H1 (cell line): ENCODE measurements around the gene TSHZ2.

ENCODE experiments used
- EZH2 ChIP-seq: fragments of 200-600 bp; sonication (generic); IDR thresholded peaks from 2 replicates; pipeline ENCODE4 v1.7.1; 2012; ENCODE audit warnings: low read depth, mild to moderate bottlenecking, moderate library complexity, low read length, inconsistent platforms; ENCODE audit not compliant: severe bottlenecking
- JUND ChIP-seq: IDR thresholded peaks from 2 replicates; pipeline ENCODE4 v1.6.1; 2011; ENCODE audit warnings: mild to moderate bottlenecking, improper control_type of control experiment, low read length
- NRF1 ChIP-seq: IDR thresholded peaks from 2 replicates; pipeline ENCODE4 v1.6.1; 2011; ENCODE audit warnings: mild to moderate bottlenecking, low read depth, low read length, improper control_type of control experiment
- POLR2A ChIP-seq, 2 experiments: IDR thresholded peaks; 1 replicate in 1 of 2; 2 replicates in 1 of 2; pipeline ENCODE4 v1.6.1; 2011; ENCODE audit warnings: low read depth in 2 of 2, low read length in 2 of 2, mild to moderate bottlenecking in 2 of 2; ENCODE audit errors: control extremely low read depth in 1 of 2
- RXRA ChIP-seq: IDR thresholded peaks from 2 replicates; pipeline ENCODE4 v1.6.1; 2011; ENCODE audit warnings: low read depth, mild to moderate bottlenecking, low read length, moderate library complexity; ENCODE audit not compliant: insufficient read depth
- TEAD4 ChIP-seq: IDR thresholded peaks from 2 replicates; pipeline ENCODE4 v1.6.1; 2012; ENCODE audit warnings: low read depth, low read length, inconsistent platforms, mixed read lengths
- TF ChIP-seq, protein P1 (sequence below), 3 experiments: IDR thresholded peaks; 1 replicate in 2 of 3; 2 replicates in 1 of 3; pipeline versions ENCODE4 v1.5.1 to v1.6.1; 2011; ENCODE audit warnings: low read length in 3 of 3, mild to moderate bottlenecking in 3 of 3, inconsistent platforms in 2 of 3, low read depth in 1 of 3, moderate library complexity in 1 of 3; ENCODE audit not compliant: insufficient read depth in 1 of 3; ENCODE audit errors: control extremely low read depth in 1 of 3

DNA sequence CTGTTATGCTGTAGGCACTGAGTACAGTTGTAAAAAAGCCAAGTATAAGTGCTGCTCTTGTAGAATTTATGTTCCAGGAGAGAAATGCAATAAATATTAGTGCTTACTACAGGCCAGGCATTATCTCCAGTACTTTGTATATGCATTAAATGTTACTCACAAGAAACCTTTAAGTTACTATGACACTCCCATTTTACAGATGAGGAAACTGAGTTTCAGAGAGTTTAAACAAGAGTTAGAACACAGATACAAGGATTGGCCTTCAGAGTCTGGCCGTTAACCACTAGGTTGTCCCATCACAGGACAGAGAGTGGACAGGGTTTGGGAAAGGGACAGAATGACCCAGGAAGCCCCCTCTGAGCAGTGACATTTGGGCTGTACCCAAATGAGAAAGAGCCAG lies 347.0 kb downstream of the TSHZ2 start:
- TF ChIP-seq EZH2 (no peak), POLR2A (IDR thresholded peaks at IDR 0.05; ENCODE audit: control extremely low read depth in 1 of 2, low read depth in 2 of 2, low read length in 2 of 2) (no peak), NRF1 (no peak), RXRA (no peak), JUND (no peak), TEAD4 (no peak)
- TF ChIP-seq, protein P1, sequence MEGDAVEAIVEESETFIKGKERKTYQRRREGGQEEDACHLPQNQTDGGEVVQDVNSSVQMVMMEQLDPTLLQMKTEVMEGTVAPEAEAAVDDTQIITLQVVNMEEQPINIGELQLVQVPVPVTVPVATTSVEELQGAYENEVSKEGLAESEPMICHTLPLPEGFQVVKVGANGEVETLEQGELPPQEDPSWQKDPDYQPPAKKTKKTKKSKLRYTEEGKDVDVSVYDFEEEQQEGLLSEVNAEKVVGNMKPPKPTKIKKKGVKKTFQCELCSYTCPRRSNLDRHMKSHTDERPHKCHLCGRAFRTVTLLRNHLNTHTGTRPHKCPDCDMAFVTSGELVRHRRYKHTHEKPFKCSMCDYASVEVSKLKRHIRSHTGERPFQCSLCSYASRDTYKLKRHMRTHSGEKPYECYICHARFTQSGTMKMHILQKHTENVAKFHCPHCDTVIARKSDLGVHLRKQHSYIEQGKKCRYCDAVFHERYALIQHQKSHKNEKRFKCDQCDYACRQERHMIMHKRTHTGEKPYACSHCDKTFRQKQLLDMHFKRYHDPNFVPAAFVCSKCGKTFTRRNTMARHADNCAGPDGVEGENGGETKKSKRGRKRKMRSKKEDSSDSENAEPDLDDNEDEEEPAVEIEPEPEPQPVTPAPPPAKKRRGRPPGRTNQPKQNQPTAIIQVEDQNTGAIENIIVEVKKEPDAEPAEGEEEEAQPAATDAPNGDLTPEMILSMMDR (IDR thresholded peaks at IDR 0.05; ENCODE audit: control extremely low read depth in 1 of 3, insufficient read depth in 1 of 3, low read depth in 1 of 3, low read length in 3 of 3), result no peak
